ENCODE measurements around the gene C20orf204.

GRCh38 chr20:64042054-64042781 is 6.2 kb downstream of the C20orf204 start:
- TF ChIP-seq EZH2 (IDR thresholded peaks at IDR 0.05; ENCODE audit: borderline replicate concordance, low read length), result no peak
- TF ChIP-seq, protein P1, sequence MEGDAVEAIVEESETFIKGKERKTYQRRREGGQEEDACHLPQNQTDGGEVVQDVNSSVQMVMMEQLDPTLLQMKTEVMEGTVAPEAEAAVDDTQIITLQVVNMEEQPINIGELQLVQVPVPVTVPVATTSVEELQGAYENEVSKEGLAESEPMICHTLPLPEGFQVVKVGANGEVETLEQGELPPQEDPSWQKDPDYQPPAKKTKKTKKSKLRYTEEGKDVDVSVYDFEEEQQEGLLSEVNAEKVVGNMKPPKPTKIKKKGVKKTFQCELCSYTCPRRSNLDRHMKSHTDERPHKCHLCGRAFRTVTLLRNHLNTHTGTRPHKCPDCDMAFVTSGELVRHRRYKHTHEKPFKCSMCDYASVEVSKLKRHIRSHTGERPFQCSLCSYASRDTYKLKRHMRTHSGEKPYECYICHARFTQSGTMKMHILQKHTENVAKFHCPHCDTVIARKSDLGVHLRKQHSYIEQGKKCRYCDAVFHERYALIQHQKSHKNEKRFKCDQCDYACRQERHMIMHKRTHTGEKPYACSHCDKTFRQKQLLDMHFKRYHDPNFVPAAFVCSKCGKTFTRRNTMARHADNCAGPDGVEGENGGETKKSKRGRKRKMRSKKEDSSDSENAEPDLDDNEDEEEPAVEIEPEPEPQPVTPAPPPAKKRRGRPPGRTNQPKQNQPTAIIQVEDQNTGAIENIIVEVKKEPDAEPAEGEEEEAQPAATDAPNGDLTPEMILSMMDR (conservative IDR thresholded peaks at IDR 0.05 in 1 of 2, IDR thresholded peaks at IDR 0.05 in 1 of 2; ENCODE audit: extremely low read depth in 1 of 2, insufficient read depth in 1 of 2, low read depth in 1 of 2, low read length in 2 of 2), result no peak
